OCI-LY3 (cell line): ENCODE data around the gene INVS.

Source experiments
- H2AFZ ChIP-seq: fragments of 200-600, 300-600 bp; shearing (Covaris generic); 2 replicates; pipeline ENCODE4 v1.6.0; 2014; ENCODE audit warnings: antibody characterized with exemption, low read depth, low read length
- H3K27ac ChIP-seq: fragments of 200-600, 300-600 bp; sonication (generic); 2 replicates; pipeline ENCODE4 v1.5.1; 2014; ENCODE audit warnings: mild to moderate bottlenecking, low read length, moderate library complexity, mixed read lengths
- H3K27me3 ChIP-seq: fragments of 200-600, 300-600 bp; sonication (generic); 2 replicates; pipeline ENCODE4 v1.6.1; 2014; ENCODE audit warnings: low read depth, low read length, mixed read lengths
- H3K36me3 ChIP-seq: fragments of 200-600, 300-600 bp; sonication (generic); replicated peaks from 2 replicates; pipeline ENCODE3; 2014; ENCODE audit warnings: low read depth, low read length, mixed read lengths
- H3K4me1 ChIP-seq: fragments of 300-600, 200-600 bp; sonication (generic); 2 replicates; pipeline ENCODE4 v1.6.1; 2014; ENCODE audit warnings: low read length, mixed read lengths
- H3K4me2 ChIP-seq: fragments of 200-600, 300-600 bp; sonication (generic); 2 replicates; pipeline ENCODE4 v1.6.1; 2014; ENCODE audit warnings: low read length, mixed read lengths
- H3K4me3 ChIP-seq: fragments of 300-600, 200-600 bp; sonication (generic); 2 replicates; pipeline ENCODE4 v1.5.1; 2014; ENCODE audit warnings: antibody characterized with exemption, mild to moderate bottlenecking, low read length, moderate library complexity
- H3K79me2 ChIP-seq: fragments of 300-600, 200-600 bp; shearing (Covaris generic); 2 replicates; pipeline ENCODE4 v1.6.1; 2014; ENCODE audit warnings: mild to moderate bottlenecking, low read length, mixed read lengths
- H3K9ac ChIP-seq: fragments of 300-600, 200-600 bp; shearing (Covaris generic); 2 replicates; pipeline ENCODE4 v1.6.0; 2014; ENCODE audit warnings: mild to moderate bottlenecking, low read length, moderate library complexity
- H3K9me3 ChIP-seq: fragments of 200-600, 300-600 bp; shearing (Covaris generic); 2 replicates; pipeline ENCODE4 v1.6.1; 2014; ENCODE audit warnings: low read length, mixed read lengths; ENCODE audit not compliant: insufficient read depth
- H4K20me1 ChIP-seq: fragments of 200-600, 300-600 bp; sonication (generic); 2 replicates; pipeline ENCODE4 v1.6.1; 2016; ENCODE audit warnings: low read length, mixed read lengths; ENCODE audit not compliant: insufficient read depth
- CTCF ChIP-seq: fragments of 200-600, 300-600 bp; sonication (generic); IDR thresholded peaks from 2 replicates; pipeline ENCODE4 v1.5.1; 2014; ENCODE audit warnings: antibody characterized with exemption, low read length, low read depth
- EZH2phosphoT487 ChIP-seq: fragments of 200-600 bp; shearing (Covaris generic); IDR thresholded peaks from 2 replicates; pipeline ENCODE4 v1.6.1; 2018; ENCODE audit warnings: antibody characterized with exemption, mixed run types, low read depth

INVS gene

GRCh38 chr9:100108559-100108958, 9.5 kb downstream of the INVS start:
- no peak overlapping the region for H3K27ac ChIP-seq
- no peak overlapping the region for H3K9ac ChIP-seq
- no peaks in the 10 kb centered on the region for H4K20me1 ChIP-seq
- no peak overlapping the region for H3K4me3 ChIP-seq
- no peaks in the 10 kb centered on the region for H3K27me3 ChIP-seq
- TF ChIP-seq CTCF (no peak), EZH2phosphoT487 (no peak)
- H3K9me3 ChIP-seq = no peaks in the 10 kb centered on the region
- H3K4me2 ChIP-seq = no peak overlapping the region
- H2AFZ ChIP-seq = no peak overlapping the region
- H3K36me3 ChIP-seq = peaks cover 19% of the 10 kb centered on the region
- no peaks in the 10 kb centered on the region for H3K79me2 ChIP-seq
- H3K4me1 ChIP-seq = no peaks in the 10 kb centered on the region

GRCh38 chr9:100111235-100111634, 12.2 kb downstream of the INVS start:
- Histone ChIP-seq H2AFZ (no peak overlapping the region), H3K79me2 (no peaks in the 10 kb centered on the region), H3K4me2 (no peak overlapping the region), H3K4me1 (no peaks in the 10 kb centered on the region), H3K9me3 (no peaks in the 10 kb centered on the region), H4K20me1 (no peaks in the 10 kb centered on the region), H3K9ac (no peak overlapping the region), H3K27ac (no peak overlapping the region), H3K36me3 (peaks cover 12% of the 10 kb centered on the region), H3K4me3 (no peak overlapping the region), H3K27me3 (no peaks in the 10 kb centered on the region)
- TF ChIP-seq EZH2phosphoT487 = no peak
- no peak for TF ChIP-seq CTCF

GRCh38 chr9:100112677-100113336, 13.8 kb downstream of the INVS start:
- no peaks in the 10 kb centered on the region for H3K36me3 ChIP-seq
- no peak overlapping the region for H3K4me2 ChIP-seq
- H3K9ac ChIP-seq = no peak overlapping the region
- H3K27me3 ChIP-seq = no peaks in the 10 kb centered on the region
- H2AFZ ChIP-seq = no peak overlapping the region
- no peak for TF ChIP-seq CTCF
- TF ChIP-seq EZH2phosphoT487 = no peak
- H3K9me3 ChIP-seq = no peaks in the 10 kb centered on the region
- H3K27ac ChIP-seq = no peak overlapping the region
- no peaks in the 10 kb centered on the region for H3K79me2 ChIP-seq
- no peaks in the 10 kb centered on the region for H4K20me1 ChIP-seq
- H3K4me3 ChIP-seq = no peak overlapping the region
- no peaks in the 10 kb centered on the region for H3K4me1 ChIP-seq

- no peak overlapping the region for H2AFZ ChIP-seq
- H3K79me2 ChIP-seq = no peaks in the 10 kb centered on the region
- H3K27ac ChIP-seq = no peak overlapping the region
- H4K20me1 ChIP-seq = no peaks in the 10 kb centered on the region
- H3K9me3 ChIP-seq = no peaks in the 10 kb centered on the region
- H3K27me3 ChIP-seq = no peaks in the 10 kb centered on the region
- H3K4me2 ChIP-seq = no peak overlapping the region
- H3K36me3 ChIP-seq = peaks cover 3% of the 10 kb centered on the region
- H3K4me1 ChIP-seq = no peaks in the 10 kb centered on the region
- TF ChIP-seq CTCF = no peak
- TF ChIP-seq EZH2phosphoT487 = no peak
- no peak overlapping the region for H3K9ac ChIP-seq
- H3K4me3 ChIP-seq = no peak overlapping the region
Measured at GRCh38 chr9:100117316-100117715, 18.3 kb downstream of the INVS start.
